Transverse colon (tissue), 4 donors: ENCODE measurements around the gene EPHA2.

Experiments
- EP300 ChIP-seq: sonication (generic); formaldehyde crosslinking; IDR thresholded peaks from one replicate; pipeline ENCODE4 v1.6.1; 2017; ENCODE audit warnings: antibody characterized with exemption, low read depth
- POLR2A ChIP-seq: fragments of 450-650 bp; IDR thresholded peaks from one replicate; pipeline ENCODE4 v1.6.1; 2016; ENCODE audit warnings: antibody characterized with exemption, mild to moderate bottlenecking, moderate library complexity
- POLR2AphosphoS5 ChIP-seq, 3 donors: sonication (generic); formaldehyde crosslinking; IDR thresholded peaks; one replicate each; pipeline ENCODE4 v1.6.1; 2016; ENCODE audit warnings: antibody characterized with exemption in 3 of 3
- TF ChIP-seq, protein P1 (sequence below), 5 experiments: fragments of 200-600 bp in 3 of 5; fragments of 450-650 bp in 2 of 5; sonication (generic) in 3 of 5; IDR thresholded peaks; 1 replicate in 2 of 5; 2 replicates in 3 of 5; pipeline ENCODE4 v1.5.1; 2016 to 2017; ENCODE audit warnings: antibody characterized with exemption in 5 of 5, inconsistent platforms in 3 of 5, mild to moderate bottlenecking in 2 of 5, moderate library complexity in 1 of 5

DNA sequence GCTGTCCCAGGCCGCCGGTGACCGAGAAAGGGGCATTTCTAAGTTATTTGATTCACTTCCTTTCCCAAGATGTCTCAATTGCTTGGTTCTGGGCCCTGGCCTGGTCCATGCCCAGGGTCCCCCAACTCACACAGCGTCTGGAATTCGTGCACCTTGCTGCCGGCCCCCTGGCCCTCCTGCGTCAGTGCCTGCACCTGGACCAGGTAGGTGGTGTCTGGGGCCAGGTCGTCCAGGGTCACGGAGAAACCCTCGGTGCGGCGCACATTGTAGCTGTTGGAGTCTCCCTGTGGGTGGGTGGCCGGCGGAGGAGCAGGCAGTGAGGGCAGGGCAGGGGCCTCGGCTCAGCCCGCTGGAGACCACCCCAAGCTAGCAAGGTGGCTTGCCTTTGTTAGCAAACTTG lies 21.0 kb downstream of the EPHA2 start:
- TF ChIP-seq POLR2A: no peak
- TF ChIP-seq, protein P1, sequence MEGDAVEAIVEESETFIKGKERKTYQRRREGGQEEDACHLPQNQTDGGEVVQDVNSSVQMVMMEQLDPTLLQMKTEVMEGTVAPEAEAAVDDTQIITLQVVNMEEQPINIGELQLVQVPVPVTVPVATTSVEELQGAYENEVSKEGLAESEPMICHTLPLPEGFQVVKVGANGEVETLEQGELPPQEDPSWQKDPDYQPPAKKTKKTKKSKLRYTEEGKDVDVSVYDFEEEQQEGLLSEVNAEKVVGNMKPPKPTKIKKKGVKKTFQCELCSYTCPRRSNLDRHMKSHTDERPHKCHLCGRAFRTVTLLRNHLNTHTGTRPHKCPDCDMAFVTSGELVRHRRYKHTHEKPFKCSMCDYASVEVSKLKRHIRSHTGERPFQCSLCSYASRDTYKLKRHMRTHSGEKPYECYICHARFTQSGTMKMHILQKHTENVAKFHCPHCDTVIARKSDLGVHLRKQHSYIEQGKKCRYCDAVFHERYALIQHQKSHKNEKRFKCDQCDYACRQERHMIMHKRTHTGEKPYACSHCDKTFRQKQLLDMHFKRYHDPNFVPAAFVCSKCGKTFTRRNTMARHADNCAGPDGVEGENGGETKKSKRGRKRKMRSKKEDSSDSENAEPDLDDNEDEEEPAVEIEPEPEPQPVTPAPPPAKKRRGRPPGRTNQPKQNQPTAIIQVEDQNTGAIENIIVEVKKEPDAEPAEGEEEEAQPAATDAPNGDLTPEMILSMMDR (IDR thresholded peaks at IDR 0.05): no peak
- TF ChIP-seq EP300: no peak
- no peak for TF ChIP-seq POLR2AphosphoS5 (IDR thresholded peaks at IDR 0.05)
